Measurements from ENCODE around the gene HDDC3. TPM values are rescaled to one million over a fixed set of nuclear protein-coding genes. Genes with fewer than 3 reads are reported as not detected.
A peak's percentile ranks its signal among the peaks of the same experiment; 100 is the strongest.

The HDDC3 gene
- total and polyA plus RNA-seq, 8 donors = 12.1 to 22.1 (median 19.2) TPM; not detected in 2

- intact Hi-C loops (cut with DNase I; ENCODE audit: low total_unique reads) = loop anchor here (5.0 kb wide), 1 partner anchor 167 kb away; the partner anchor contains the start of gene BLM
- Histone ChIP-seq H3K9me3 (no peaks in the 10 kb centered on the region), H3K4me1 (peaks cover 29 to 49% (median 43%) of the 10 kb centered on the region in 4 donors), H3K36me3 (peaks cover 30 to 60% (median 45%) of the 10 kb centered on the region in 4 donors), H3K27me3 (no peaks in the 10 kb centered on the region), H3K4me3 (peak within 1 kb of the TSS; percentile 55 to 62 (median 56)), H3K27ac (peak within 1 kb of the TSS; percentile 82 to 96 (median 92))
- WGBS, 5 donors = 1 to 11% (median 9%) methylated on average over 33 to 58 of the region's 58 CpGs
- peak in 1 of 3 donors; percentile 45 for TF ChIP-seq POLR2AphosphoS5 (IDR thresholded peaks at IDR 0.05)
- TF ChIP-seq CTCF (IDR thresholded peaks at IDR 0.05) = no peak
- peak; percentile 67 to 91 for DNase-seq
Observed at GRCh38 chr15:90883976-90884718, 48.2 kb downstream of the HDDC3 start, which contains the start of gene FES. TSS of gene FES (plus strand) at chr15:90884504. CDS start at chr15:90885046, 542 bp downstream.

GRCh38 chr15:90883526-90883975 lies 48.8 kb downstream of the HDDC3 start:
- TF ChIP-seq EP300 (IDR thresholded peaks at IDR 0.05) (no peak), POLR2AphosphoS5 (IDR thresholded peaks at IDR 0.05) (no peak), CTCF (IDR thresholded peaks at IDR 0.05) (no peak), POLR2A (IDR thresholded peaks at IDR 0.05) (no peak)
- H3K4me3 ChIP-seq = peak overlapping the region; percentile 55 to 62 (median 56)
- peak overlapping the region; percentile 82 to 96 (median 92) for H3K27ac ChIP-seq
- intact Hi-C loops (cut with DNase I; ENCODE audit: low total_unique reads) = loop anchor here (5.0 kb wide), 1 partner anchor 166 kb away; the partner anchor contains the start of gene BLM
- WGBS, 5 donors = 48 to 56% (median 53%) methylated on average over 5 to 7 of the region's 7 CpGs
- no peaks in the 10 kb centered on the region for H3K27me3 ChIP-seq
- peaks cover 29 to 49% (median 43%) of the 10 kb centered on the region in 4 donors for H3K4me1 ChIP-seq
- H3K9me3 ChIP-seq = no peaks in the 10 kb centered on the region
- peak in 1 of 2 donors; percentile 46 for DNase-seq
- H3K36me3 ChIP-seq = peaks cover 36 to 60% (median 48%) of the 10 kb centered on the region in 4 donors

- peak overlapping the region in 1 of 4 donors; percentile 55 for H3K4me3 ChIP-seq
- intact Hi-C loops (cut with DNase I; ENCODE audit: low total_unique reads) = loop anchor here (5.0 kb wide), 1 partner anchor 166 kb away; the partner anchor contains the start of gene BLM
- H3K36me3 ChIP-seq = peaks cover 42 to 60% (median 54%) of the 10 kb centered on the region in 4 donors
Observed at GRCh38 chr15:90882781-90883525, 49.4 kb downstream of the HDDC3 start.

More at GRCh38 chr15:90882781-90883525, 49.4 kb downstream of the HDDC3 start:
- WGBS, 5 donors = 63 to 75% (median 69%) methylated on average over 13 of the region's 13 CpGs
- no peak for DNase-seq
- Histone ChIP-seq H3K9me3 (no peaks in the 10 kb centered on the region), H3K4me1 (peaks cover 29 to 49% (median 43%) of the 10 kb centered on the region in 4 donors), H3K27ac (peak overlapping the region; percentile 82 to 96 (median 92)), H3K27me3 (no peaks in the 10 kb centered on the region)
- TF ChIP-seq CTCF (IDR thresholded peaks at IDR 0.05) (no peak), POLR2A (IDR thresholded peaks at IDR 0.05) (no peak), EP300 (IDR thresholded peaks at IDR 0.05) (no peak), POLR2AphosphoS5 (IDR thresholded peaks at IDR 0.05) (no peak)

Measured in stomach (tissue), 9 donors.